Transverse colon (tissue), 4 donors: Measurements from ENCODE around the gene NMBR. TPM values are rescaled to one million over a fixed set of nuclear protein-coding genes. Genes with fewer than 3 reads are reported as not detected.
"Not testable (repeated sequence)": the region's sequence is repeated elsewhere in the genome, so short reads cannot be mapped to it uniquely, and the experiment has no call there.

Source experiments
- DNase-seq: peaks from one replicate; pipeline ENCODE4 v3.0.0-alpha.2; 2019
- H3K27ac ChIP-seq, 4 donors: fragments of 200-600 bp; sonication (generic); 2 replicates each; pipeline ENCODE4 v1.5.1; 2016 to 2018; ENCODE audit warnings: inconsistent platforms in 4 of 4
- H3K27me3 ChIP-seq: fragments of 200-600 bp; sonication (generic); 2 replicates; pipeline ENCODE4 v1.5.1; 2017; ENCODE audit warnings: inconsistent platforms
- H3K36me3 ChIP-seq, 4 donors: fragments of 200-600 bp; sonication (generic); 2 replicates each; pipeline ENCODE4 v1.5.1; 2017 to 2019; ENCODE audit warnings: inconsistent platforms in 4 of 4
- H3K4me1 ChIP-seq, 4 donors: fragments of 200-600 bp; sonication (generic); 2 replicates each; pipeline ENCODE4 v1.5.1; 2017 to 2020; ENCODE audit warnings: inconsistent platforms in 4 of 4
- H3K4me3 ChIP-seq, 4 donors: fragments of 200-600 bp; sonication (generic); 1 replicate in 1 of 4; 2 replicates in 3 of 4; pipeline versions ENCODE4 v1.5.1 to v1.6.1; 2017 to 2019; ENCODE audit warnings: inconsistent platforms in 4 of 4
- H3K9me3 ChIP-seq, 2 donors: fragments of 200-600 bp; sonication (generic); 2 replicates each; pipeline ENCODE4 v1.5.1; 2017 to 2019; ENCODE audit warnings: inconsistent platforms in 2 of 2
- CTCF ChIP-seq, 5 experiments: fragments of 200-600 bp in 3 of 5; fragments of 450-650 bp in 2 of 5; sonication (generic) in 3 of 5; IDR thresholded peaks; 1 replicate in 2 of 5; 2 replicates in 3 of 5; pipeline ENCODE4 v1.5.1; 2016 to 2017; ENCODE audit warnings: antibody characterized with exemption in 5 of 5, inconsistent platforms in 3 of 5, mild to moderate bottlenecking in 2 of 5, moderate library complexity in 1 of 5
- EP300 ChIP-seq: sonication (generic); formaldehyde crosslinking; IDR thresholded peaks from one replicate; pipeline ENCODE4 v1.6.1; 2017; ENCODE audit warnings: antibody characterized with exemption, low read depth
- POLR2A ChIP-seq: fragments of 450-650 bp; IDR thresholded peaks from one replicate; pipeline ENCODE4 v1.6.1; 2016; ENCODE audit warnings: antibody characterized with exemption, mild to moderate bottlenecking, moderate library complexity
- POLR2AphosphoS5 ChIP-seq, 3 donors: sonication (generic); formaldehyde crosslinking; IDR thresholded peaks; one replicate each; pipeline ENCODE4 v1.6.1; 2016; ENCODE audit warnings: antibody characterized with exemption in 3 of 3
- WGBS, 2 donors: methylation state at CpG; one replicate each; pipeline ENCODE4 v1.1.5; 2018; ENCODE audit warnings: low coverage in 1 of 2; 5-methylcytosine and 5-hydroxymethylcytosine counted together
- in situ Hi-C, 4 donors: fragments of 200-750 bp; cut with MboI; loops; one replicate each; pipeline versions ENCODE4 v1.15.0 to v1.15.1; 2017; ENCODE audit warnings: low sequenced_read_pairs in 3 of 4, low pct_ligation_motif_present in 1 of 4, low pct_unique_long_range_greater_than_20kb in 1 of 4
- intact Hi-C: fragments of 100-400 bp; cut with DNase I; formaldehyde crosslinking; loops from one replicate; pipeline ENCODE4 v1.15.1; 2023; ENCODE audit warnings: low total_unique reads
- total RNA-seq, 4 donors: library from RNA; depleted of rRNA; stranded (reverse); fragments of >200 nt; gene quantifications; one replicate each; pipeline ENCODE4 v1.1.0, GENCODE V29; 2016

NMBR gene
- total RNA-seq, 4 donors from 2014 or later = not detected

GRCh38 chr6:142074516-142074915 lies 72.4 kb downstream of the NMBR start:
- in situ Hi-C loops = no loop called here

GRCh38 chr6:142071981-142072380 lies 74.9 kb downstream of the NMBR start:
- Histone ChIP-seq H3K4me1 (no peaks in the 10 kb centered on the region), H3K4me3 (no peak overlapping the region), H3K27me3 (no peaks in the 10 kb centered on the region), H3K9me3 (no peaks in the 10 kb centered on the region), H3K36me3 (no peaks in the 10 kb centered on the region), H3K27ac (no peak overlapping the region)
- WGBS, 2 donors = 73 to 90% methylated on average over 3 of the region's 3 CpGs
- TF ChIP-seq CTCF (IDR thresholded peaks at IDR 0.05) (no peak), POLR2A (no peak), POLR2AphosphoS5 (IDR thresholded peaks at IDR 0.05) (no peak), EP300 (no peak)
- intact Hi-C loops (no loop called here), in situ Hi-C loops (no loop called here)
- no peak for DNase-seq

More at GRCh38 chr6:142074516-142074915, 72.4 kb downstream of the NMBR start:
- Histone ChIP-seq H3K9me3 (no peaks in the 10 kb centered on the region), H3K4me1 (no peaks in the 10 kb centered on the region), H3K27me3 (no peaks in the 10 kb centered on the region), H3K27ac (no peak overlapping the region), H3K36me3 (no peaks in the 10 kb centered on the region), H3K4me3 (no peak overlapping the region)
- WGBS, 2 donors = 69 to 88% methylated on average over 1 of the region's 1 CpG
- TF ChIP-seq CTCF (IDR thresholded peaks at IDR 0.05) (no peak), POLR2AphosphoS5 (IDR thresholded peaks at IDR 0.05) (no peak), POLR2A (no peak), EP300 (no peak)
- no peak for DNase-seq
- intact Hi-C loops = no loop called here

GRCh38 chr6:142068416-142068815 lies 78.5 kb downstream of the NMBR start:
- DNase-seq = no peak
- Histone ChIP-seq H3K27ac (no peak overlapping the region), H3K4me3 (no peak overlapping the region), H3K9me3 (no peaks in the 10 kb centered on the region), H3K36me3 (no peaks in the 10 kb centered on the region), H3K4me1 (no peaks in the 10 kb centered on the region), H3K27me3 (no peaks in the 10 kb centered on the region)
- in situ Hi-C loops = no loop called here
- intact Hi-C loops = no loop called here
- no peak for TF ChIP-seq POLR2AphosphoS5 (IDR thresholded peaks at IDR 0.05)
- TF ChIP-seq CTCF (IDR thresholded peaks at IDR 0.05) = no peak
- no peak for TF ChIP-seq POLR2A
- no peak for TF ChIP-seq EP300

GRCh38 chr6:142062861-142063260 lies 84.1 kb downstream of the NMBR start:
- 83% methylated on average over 4 of the region's 4 CpGs for WGBS, 2 donors
- DNase-seq, in situ Hi-C loops, H3K4me1 ChIP-seq, H3K4me3 ChIP-seq, H3K9me3 ChIP-seq, intact Hi-C loops, H3K27me3 ChIP-seq, H3K27ac ChIP-seq, H3K36me3 ChIP-seq: not testable (repeated sequence)

- no peaks in the 10 kb centered on the region for H3K4me1 ChIP-seq
- H3K27me3 ChIP-seq = no peaks in the 10 kb centered on the region
- H3K36me3 ChIP-seq = no peaks in the 10 kb centered on the region
- intact Hi-C loops (no loop called here), in situ Hi-C loops (no loop called here)
- WGBS, 2 donors = 80 to 84% methylated on average over 3 of the region's 3 CpGs
- H3K27ac ChIP-seq = no peak overlapping the region
- H3K9me3 ChIP-seq = no peaks in the 10 kb centered on the region
- no peak for DNase-seq
- H3K4me3 ChIP-seq = no peak overlapping the region
- no peak for TF ChIP-seq POLR2A
- TF ChIP-seq CTCF (IDR thresholded peaks at IDR 0.05) = no peak
- no peak for TF ChIP-seq POLR2AphosphoS5 (IDR thresholded peaks at IDR 0.05)
- TF ChIP-seq EP300 = no peak
These were observed 88.2 kb downstream of the NMBR start for GRCh38 chr6:142058551-142059290.
